Lower lobe of right lung (tissue), 2 donors: ENCODE results near the gene FZR1. TPM values are rescaled to one million over a fixed set of nuclear protein-coding genes. Genes with fewer than 3 reads are reported as not detected.

Experiments
- ATAC-seq, 2 donors: fragments of 200-7000 bp; cut with Tn5 transposase; one replicate each; pipeline ENCODE4 v1.9.1; 2020 to 2022; ENCODE audit warnings: mild to moderate bottlenecking in 2 of 2, moderate library complexity in 2 of 2
- DNase-seq: peaks from one replicate; pipeline ENCODE4 v3.0.0-alpha.2; 2020
- H3K27ac ChIP-seq: fragments of 200-600 bp; one replicate; pipeline ENCODE4 v1.8.0; 2022
- H3K27me3 ChIP-seq: fragments of 200-600 bp; one replicate; pipeline ENCODE4 v1.8.0; 2022; ENCODE audit warnings: low read depth
- H3K36me3 ChIP-seq: fragments of 200-600 bp; one replicate; pipeline ENCODE4 v1.8.0; 2022; ENCODE audit warnings: mild to moderate bottlenecking
- H3K4me1 ChIP-seq: fragments of 200-600 bp; one replicate; pipeline ENCODE4 v1.8.0; 2022
- H3K4me3 ChIP-seq: fragments of 200-600 bp; one replicate; pipeline ENCODE4 v1.8.0; 2022; ENCODE audit warnings: mild to moderate bottlenecking
- H3K9me3 ChIP-seq: fragments of 200-600 bp; one replicate; pipeline ENCODE4 v1.8.0; 2022
- CTCF ChIP-seq: fragments of 200-600 bp; IDR thresholded peaks from one replicate; pipeline ENCODE4 v1.8.0; 2022; ENCODE audit warnings: antibody characterized with exemption, mild to moderate bottlenecking
- intact Hi-C: fragments of 100-400 bp; cut with DNase I; formaldehyde crosslinking; loops from one replicate; pipeline ENCODE4 v1.11.0; 2022
- total RNA-seq: library from RNA; stranded (reverse); fragmentation: NEBNext Ultra II Directional; extraction: Animal tissue kit (Norgen Biotek cat#: 25700); gene quantifications from one replicate; pipeline ENCODE4 v1.2.1, GENCODE V29; 2021
- donor health status: DM: no; HTN: yes; CAD: no; lungs with severe emphysema.

FZR1 gene
- total RNA-seq, 1 donor from 2014 or later = 34.1 TPM

- Histone ChIP-seq H3K27me3 (no peaks in the 10 kb centered on the region), H3K4me1 (peaks cover 14% of the 10 kb centered on the region), H3K27ac (no peak overlapping the region), H3K36me3 (peaks cover 8% of the 10 kb centered on the region), H3K4me3 (no peak overlapping the region), H3K9me3 (no peaks in the 10 kb centered on the region)
- no peak for TF ChIP-seq CTCF
- intact Hi-C loops = no loop called here
- no peak for ATAC-seq
- no peak for DNase-seq
Observed at GRCh38 chr19:3570606-3571011, 64.5 kb downstream of the FZR1 start.

GRCh38 chr19:3572132-3572854, 66.2 kb downstream of the FZR1 start:
- Histone ChIP-seq H3K27me3 (no peaks in the 10 kb centered on the region), H3K9me3 (no peaks in the 10 kb centered on the region), H3K27ac (peak overlapping the region; percentile 53), H3K4me1 (peaks cover 23% of the 10 kb centered on the region), H3K4me3 (peak overlapping the region; percentile 99), H3K36me3 (peaks cover 8% of the 10 kb centered on the region)
- peak; percentile 100 for DNase-seq
- no peak for TF ChIP-seq CTCF
- peak; percentile 97 for ATAC-seq
- intact Hi-C loops = no loop called here

- no peak for TF ChIP-seq CTCF
Observed at GRCh38 chr19:3572855-3573161, 66.7 kb downstream of the FZR1 start, which contains the start of gene HMG20B. Gene HMG20B, plus strand, starts transcription at chr19:3572944. Its CDS starts 366 bp downstream, at chr19:3573310.

GRCh38 chr19:3573162-3573857, 67.2 kb downstream of the FZR1 start:
- peaks cover 23% of the 10 kb centered on the region for H3K4me1 ChIP-seq
- DNase-seq = peak; percentile 69
- no peak for TF ChIP-seq CTCF

More at GRCh38 chr19:3572855-3573161, 66.7 kb downstream of the FZR1 start, which contains the start of gene HMG20B:
- H3K27me3 ChIP-seq = no peaks in the 10 kb centered on the region
- H3K36me3 ChIP-seq = peaks cover 8% of the 10 kb centered on the region
- ATAC-seq = peak in 1 of 2 donors; percentile 0
- H3K27ac ChIP-seq = peak within 1 kb of the TSS; percentile 81
- peak within 1 kb of the TSS; percentile 99 for H3K4me3 ChIP-seq
- no peak for DNase-seq
- peaks cover 23% of the 10 kb centered on the region for H3K4me1 ChIP-seq
- intact Hi-C loops = no loop called here
- H3K9me3 ChIP-seq = no peaks in the 10 kb centered on the region

GRCh38 chr19:3573858-3574637, 67.9 kb downstream of the FZR1 start:
- DNase-seq = peak; percentile 98
- Histone ChIP-seq H3K27me3 (no peaks in the 10 kb centered on the region), H3K27ac (peak overlapping the region; percentile 81), H3K36me3 (peaks cover 8% of the 10 kb centered on the region), H3K9me3 (no peaks in the 10 kb centered on the region), H3K4me1 (peaks cover 23% of the 10 kb centered on the region), H3K4me3 (peak overlapping the region; percentile 99)
- ATAC-seq = peak; percentile 67 to 81
- no peak for TF ChIP-seq CTCF
- intact Hi-C loops = no loop called here

More at GRCh38 chr19:3573162-3573857, 67.2 kb downstream of the FZR1 start:
- Histone ChIP-seq H3K9me3 (no peaks in the 10 kb centered on the region), H3K27me3 (no peaks in the 10 kb centered on the region), H3K27ac (peak overlapping the region; percentile 81), H3K4me3 (peak overlapping the region; percentile 99), H3K36me3 (peaks cover 8% of the 10 kb centered on the region)
- intact Hi-C loops = no loop called here
- ATAC-seq = peak; percentile 21 to 40
